ENCODE data around the gene RNF114. TPM values are rescaled to one million over a fixed set of nuclear protein-coding genes. Genes with fewer than 3 reads are reported as not detected.

The RNF114 gene
- total RNA-seq, 2 donors from 2014 or later: 82.0 to 181 TPM

DNA sequence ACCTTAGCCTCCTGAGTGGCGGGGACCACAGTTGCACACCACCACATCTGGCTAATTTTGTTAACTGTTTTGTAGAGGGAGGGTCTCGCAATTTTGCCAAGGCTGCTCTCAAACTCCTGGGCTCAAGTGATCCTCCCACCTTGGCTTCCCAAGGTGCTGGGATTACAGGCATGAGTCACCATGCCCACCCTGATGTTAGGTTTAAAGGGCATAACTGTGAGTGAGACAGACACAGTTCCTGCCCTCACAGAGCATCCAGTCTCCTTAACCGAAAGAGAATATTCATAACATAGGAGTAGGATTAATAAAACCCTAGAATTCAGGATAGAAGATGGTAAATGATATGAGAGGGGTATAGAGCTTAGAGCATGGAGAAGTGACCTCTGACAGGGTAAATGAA lies 17.8 kb upstream of the RNF114 start:
- no peak overlapping the region for H3K4me3 ChIP-seq
- WGBS, 2 donors: 98 to 100% methylated on average over 3 of the region's 3 CpGs
- intact Hi-C loops (cut with DNase I): no loop called here

DNA sequence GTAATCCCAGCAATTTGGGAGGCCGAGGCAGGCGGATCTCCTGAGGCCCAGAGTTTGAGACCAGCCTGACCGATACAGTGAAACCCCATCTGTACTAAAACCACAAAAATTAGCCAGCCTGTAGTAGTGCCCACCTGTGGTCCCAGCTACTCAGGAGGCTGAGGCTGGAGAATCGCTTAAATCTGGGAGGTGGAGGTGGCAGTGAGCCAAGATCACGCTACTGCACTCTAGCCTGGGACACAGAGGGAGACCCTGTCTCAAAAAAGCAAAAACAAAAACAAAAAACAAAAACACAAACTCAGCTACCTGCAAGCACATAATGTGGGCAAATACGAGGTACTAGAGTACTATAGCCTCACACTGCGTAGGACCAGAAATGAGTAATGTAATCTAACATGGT lies 17.2 kb upstream of the RNF114 start:
- H3K27ac ChIP-seq: no peak overlapping the region
- peaks cover 22% of the 10 kb centered on the region for H3K4me1 ChIP-seq
- intact Hi-C loops (cut with DNase I): no loop called here
- no peaks in the 10 kb centered on the region for H3K36me3 ChIP-seq (replicated peaks in 1 of 2; ENCODE audit: insufficient read depth in 1 of 2, low read depth in 2 of 2)
- H3K27me3 ChIP-seq: no peaks in the 10 kb centered on the region
- no peaks in the 10 kb centered on the region for H3K9me3 ChIP-seq
- H3K4me3 ChIP-seq: no peak overlapping the region
- ATAC-seq (no peak), DNase-seq (no peak)
- no peak for TF ChIP-seq POLR2A (IDR thresholded peaks at IDR 0.05)
- TF ChIP-seq, protein P1, sequence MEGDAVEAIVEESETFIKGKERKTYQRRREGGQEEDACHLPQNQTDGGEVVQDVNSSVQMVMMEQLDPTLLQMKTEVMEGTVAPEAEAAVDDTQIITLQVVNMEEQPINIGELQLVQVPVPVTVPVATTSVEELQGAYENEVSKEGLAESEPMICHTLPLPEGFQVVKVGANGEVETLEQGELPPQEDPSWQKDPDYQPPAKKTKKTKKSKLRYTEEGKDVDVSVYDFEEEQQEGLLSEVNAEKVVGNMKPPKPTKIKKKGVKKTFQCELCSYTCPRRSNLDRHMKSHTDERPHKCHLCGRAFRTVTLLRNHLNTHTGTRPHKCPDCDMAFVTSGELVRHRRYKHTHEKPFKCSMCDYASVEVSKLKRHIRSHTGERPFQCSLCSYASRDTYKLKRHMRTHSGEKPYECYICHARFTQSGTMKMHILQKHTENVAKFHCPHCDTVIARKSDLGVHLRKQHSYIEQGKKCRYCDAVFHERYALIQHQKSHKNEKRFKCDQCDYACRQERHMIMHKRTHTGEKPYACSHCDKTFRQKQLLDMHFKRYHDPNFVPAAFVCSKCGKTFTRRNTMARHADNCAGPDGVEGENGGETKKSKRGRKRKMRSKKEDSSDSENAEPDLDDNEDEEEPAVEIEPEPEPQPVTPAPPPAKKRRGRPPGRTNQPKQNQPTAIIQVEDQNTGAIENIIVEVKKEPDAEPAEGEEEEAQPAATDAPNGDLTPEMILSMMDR (IDR thresholded peaks at IDR 0.05): no peak
- WGBS, 2 donors: 64 to 65% methylated on average over 7 of the region's 7 CpGs

More for the DNA sequence above, 17.8 kb upstream of the RNF114 start:
- ATAC-seq: no peak
- Histone ChIP-seq H3K9me3 (no peaks in the 10 kb centered on the region), H3K27me3 (no peaks in the 10 kb centered on the region), H3K36me3 (replicated peaks in 1 of 2; ENCODE audit: insufficient read depth in 1 of 2, low read depth in 2 of 2) (no peaks in the 10 kb centered on the region), H3K27ac (no peak overlapping the region), H3K4me1 (peaks cover 28% of the 10 kb centered on the region)
- TF ChIP-seq POLR2A (IDR thresholded peaks at IDR 0.05): no peak
- TF ChIP-seq, protein P1 (IDR thresholded peaks at IDR 0.05): no peak
- DNase-seq: no peak

DNA sequence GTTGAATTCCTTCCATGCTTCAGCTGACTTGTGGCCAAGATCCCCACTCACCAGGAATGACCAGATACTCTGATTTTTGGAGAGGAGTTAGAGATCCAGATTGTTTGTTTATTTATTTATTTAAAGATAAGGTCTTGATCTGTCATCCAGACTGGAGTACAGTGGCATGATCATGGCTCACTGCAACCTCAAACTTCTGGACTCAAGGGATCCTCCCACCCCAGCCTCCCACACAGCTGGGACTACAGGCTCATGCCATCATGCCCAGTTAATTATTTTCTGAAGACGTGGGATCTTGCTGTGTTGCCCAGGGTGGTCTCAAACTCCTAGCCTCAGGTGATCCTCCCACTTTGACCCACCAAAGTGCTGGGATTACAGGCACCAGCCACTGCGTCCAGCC lies 16.7 kb upstream of the RNF114 start:
- Histone ChIP-seq H3K36me3 (replicated peaks in 1 of 2; ENCODE audit: insufficient read depth in 1 of 2, low read depth in 2 of 2) (no peaks in the 10 kb centered on the region), H3K4me3 (no peak overlapping the region), H3K9me3 (no peaks in the 10 kb centered on the region), H3K4me1 (peaks cover 18% of the 10 kb centered on the region), H3K27ac (no peak overlapping the region), H3K27me3 (no peaks in the 10 kb centered on the region)
- DNase-seq: no peak
- 68 to 89% methylated on average over 2 of the region's 2 CpGs for WGBS, 2 donors
- TF ChIP-seq POLR2A (IDR thresholded peaks at IDR 0.05): no peak
- TF ChIP-seq, protein P1 (IDR thresholded peaks at IDR 0.05): no peak
- intact Hi-C loops (cut with DNase I): no loop called here
- no peak for ATAC-seq

DNA sequence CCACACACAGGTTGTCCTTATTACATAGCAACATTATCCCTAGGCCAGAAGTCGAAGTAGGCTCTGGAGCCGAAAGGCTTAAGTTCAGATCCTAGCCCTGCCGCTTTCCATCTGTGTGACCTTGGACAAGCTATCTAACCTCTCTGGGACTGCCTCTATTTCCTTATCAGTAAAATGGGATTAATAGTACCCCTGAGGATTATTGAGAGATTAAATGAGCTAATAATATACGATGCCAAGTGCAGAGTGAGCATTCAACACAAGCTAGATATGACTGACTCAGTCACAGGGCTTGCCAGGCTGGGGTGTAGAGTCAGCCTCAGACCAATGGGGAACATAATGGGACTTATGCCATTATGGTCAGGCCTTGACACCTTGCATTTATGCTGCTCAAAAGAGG lies 11.9 kb upstream of the RNF114 start:
- Histone ChIP-seq H3K36me3 (replicated peaks in 1 of 2; ENCODE audit: insufficient read depth in 1 of 2, low read depth in 2 of 2) (no peaks in the 10 kb centered on the region), H3K27ac (no peak overlapping the region), H3K9me3 (no peaks in the 10 kb centered on the region), H3K4me3 (no peak overlapping the region), H3K4me1 (peaks cover 9% of the 10 kb centered on the region), H3K27me3 (no peaks in the 10 kb centered on the region)
- intact Hi-C loops (cut with DNase I): no loop called here
- DNase-seq: no peak
- no peak for ATAC-seq
- TF ChIP-seq, protein P1 (IDR thresholded peaks at IDR 0.05): no peak
- no peak for TF ChIP-seq POLR2A (IDR thresholded peaks at IDR 0.05)
- 58 to 62% methylated on average over 4 of the region's 4 CpGs for WGBS, 2 donors

DNA sequence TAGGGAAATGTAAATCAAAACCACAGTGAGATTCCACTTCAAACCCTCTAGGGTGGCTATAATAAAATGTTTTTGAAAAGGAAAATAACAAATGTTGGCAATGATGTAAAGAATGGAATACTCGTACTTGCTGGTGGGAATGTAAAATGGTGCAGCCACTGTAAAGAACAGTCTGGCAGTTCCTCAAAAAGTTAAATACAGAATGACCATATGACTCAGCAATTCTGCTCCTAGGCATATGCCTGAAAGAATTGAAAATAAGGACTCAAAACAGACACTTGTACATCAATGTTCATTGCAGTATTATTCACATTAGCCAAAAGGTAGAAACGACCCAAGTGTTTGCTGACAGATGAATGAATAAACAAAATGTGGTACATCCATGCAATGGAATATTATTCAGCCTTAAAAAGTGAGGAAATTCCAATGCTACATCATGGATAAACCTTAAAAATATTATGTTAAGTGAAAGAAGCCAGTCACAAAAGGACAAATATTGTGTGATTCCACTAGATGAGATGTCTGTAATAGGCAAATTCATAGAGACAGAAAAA lies 10.2 kb upstream of the RNF114 start:
- H3K27me3 ChIP-seq: no peaks in the 10 kb centered on the region
- intact Hi-C loops (cut with DNase I): no loop called here
- DNase-seq: no peak
- TF ChIP-seq, protein P1 (IDR thresholded peaks at IDR 0.05): no peak
- TF ChIP-seq POLR2A (IDR thresholded peaks at IDR 0.05): no peak
- no peak overlapping the region for H3K4me3 ChIP-seq
- ATAC-seq: no peak
- no peaks in the 10 kb centered on the region for H3K36me3 ChIP-seq (replicated peaks in 1 of 2; ENCODE audit: insufficient read depth in 1 of 2, low read depth in 2 of 2)
- H3K27ac ChIP-seq: no peak overlapping the region
- 63 to 71% methylated on average over 2 of the region's 2 CpGs for WGBS, 2 donors
- no peaks in the 10 kb centered on the region for H3K9me3 ChIP-seq
- peaks cover 9% of the 10 kb centered on the region for H3K4me1 ChIP-seq
